ENCODE measurements around the gene HOXD1. TPM values are rescaled to one million over a fixed set of nuclear protein-coding genes. Genes with fewer than 3 reads are reported as not detected.

Gene HOXD1
- total RNA-seq, 1 donor from 2014 or later = not detected

GRCh38 chr2:176151442-176152287 lies 36.8 kb upstream of the HOXD1 start, which contains the start of gene HOXD4:
Gene HOXD4 (plus strand): TSS chr2:176151550. CDS start chr2:176151634, 84 bp downstream.
- no peak for DNase-seq (ENCODE audit: low read depth, low spot score)
- H3K36me3 Mint-ChIP-seq (ENCODE audit: low read depth) = no peaks in the 10 kb centered on the region
- TF ChIP-seq, protein P1, sequence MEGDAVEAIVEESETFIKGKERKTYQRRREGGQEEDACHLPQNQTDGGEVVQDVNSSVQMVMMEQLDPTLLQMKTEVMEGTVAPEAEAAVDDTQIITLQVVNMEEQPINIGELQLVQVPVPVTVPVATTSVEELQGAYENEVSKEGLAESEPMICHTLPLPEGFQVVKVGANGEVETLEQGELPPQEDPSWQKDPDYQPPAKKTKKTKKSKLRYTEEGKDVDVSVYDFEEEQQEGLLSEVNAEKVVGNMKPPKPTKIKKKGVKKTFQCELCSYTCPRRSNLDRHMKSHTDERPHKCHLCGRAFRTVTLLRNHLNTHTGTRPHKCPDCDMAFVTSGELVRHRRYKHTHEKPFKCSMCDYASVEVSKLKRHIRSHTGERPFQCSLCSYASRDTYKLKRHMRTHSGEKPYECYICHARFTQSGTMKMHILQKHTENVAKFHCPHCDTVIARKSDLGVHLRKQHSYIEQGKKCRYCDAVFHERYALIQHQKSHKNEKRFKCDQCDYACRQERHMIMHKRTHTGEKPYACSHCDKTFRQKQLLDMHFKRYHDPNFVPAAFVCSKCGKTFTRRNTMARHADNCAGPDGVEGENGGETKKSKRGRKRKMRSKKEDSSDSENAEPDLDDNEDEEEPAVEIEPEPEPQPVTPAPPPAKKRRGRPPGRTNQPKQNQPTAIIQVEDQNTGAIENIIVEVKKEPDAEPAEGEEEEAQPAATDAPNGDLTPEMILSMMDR (conservative IDR thresholded peaks at IDR 0.05) = no peak
- H3K9me3 Mint-ChIP-seq = no peaks in the 10 kb centered on the region
- H3K27me3 Mint-ChIP-seq (ENCODE audit: low read depth) = peaks cover 99% of the 10 kb centered on the region
- H3K4me1 Mint-ChIP-seq = no peaks in the 10 kb centered on the region
- H3K4me3 Mint-ChIP-seq = no peak within 1 kb of the TSS
- no peak within 1 kb of the TSS for H3K27ac Mint-ChIP-seq (ENCODE audit: unreplicated experiment)

- Mint-ChIP-seq H3K4me3 (no peak overlapping the region), H3K9me3 (no peaks in the 10 kb centered on the region), H3K27me3 (ENCODE audit: low read depth) (peaks cover 99% of the 10 kb centered on the region), H3K27ac (ENCODE audit: unreplicated experiment) (no peak overlapping the region), H3K4me1 (peaks cover 3% of the 10 kb centered on the region), H3K36me3 (ENCODE audit: low read depth) (no peaks in the 10 kb centered on the region)
- TF ChIP-seq, protein P1 (conservative IDR thresholded peaks at IDR 0.05) = no peak
- no peak for DNase-seq (ENCODE audit: low read depth, low spot score)
Observed at GRCh38 chr2:176152350-176153181, 35.9 kb upstream of the HOXD1 start.

DNA sequence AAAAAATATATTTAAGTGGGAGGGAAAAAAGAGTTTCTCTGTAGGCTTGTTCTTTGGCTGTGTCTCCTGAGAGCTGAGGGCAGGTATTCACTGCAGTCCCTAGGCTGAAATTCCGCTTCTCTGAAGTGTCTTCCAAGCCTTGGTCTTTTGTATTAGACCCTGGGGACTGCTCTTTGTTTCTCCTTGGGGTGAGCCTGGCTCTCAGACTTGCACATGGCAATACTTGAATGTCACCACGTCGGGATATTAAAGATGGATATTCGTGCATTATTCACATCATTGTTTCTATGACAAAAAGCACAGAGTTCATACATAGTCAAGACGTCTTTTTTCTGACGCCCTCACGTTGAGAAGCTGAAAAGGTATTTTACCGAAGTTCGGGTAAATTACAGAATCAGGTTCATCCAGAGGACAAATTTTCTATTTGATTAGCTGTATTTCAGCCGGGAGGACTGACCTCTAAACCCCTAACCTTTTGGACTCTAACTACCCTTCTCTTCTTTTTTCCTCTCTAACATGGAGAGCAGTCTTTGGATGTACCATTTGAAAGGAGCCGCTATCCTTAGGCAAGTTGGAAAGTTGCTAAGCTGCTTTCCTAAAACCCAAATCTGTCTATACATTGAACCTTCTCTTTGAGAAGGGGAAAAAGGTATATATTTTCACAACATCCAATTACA lies 33.8 kb upstream of the HOXD1 start:
- H3K4me1 Mint-ChIP-seq = peaks cover 12% of the 10 kb centered on the region
- no peak overlapping the region for H3K4me3 Mint-ChIP-seq
- H3K27ac Mint-ChIP-seq (ENCODE audit: unreplicated experiment) = no peak overlapping the region
- H3K36me3 Mint-ChIP-seq (ENCODE audit: low read depth) = no peaks in the 10 kb centered on the region
- TF ChIP-seq, protein P1 (conservative IDR thresholded peaks at IDR 0.05) = no peak
- no peak for DNase-seq (ENCODE audit: low read depth, low spot score)
- peaks cover 99% of the 10 kb centered on the region for H3K27me3 Mint-ChIP-seq (ENCODE audit: low read depth)
- no peaks in the 10 kb centered on the region for H3K9me3 Mint-ChIP-seq

DNA sequence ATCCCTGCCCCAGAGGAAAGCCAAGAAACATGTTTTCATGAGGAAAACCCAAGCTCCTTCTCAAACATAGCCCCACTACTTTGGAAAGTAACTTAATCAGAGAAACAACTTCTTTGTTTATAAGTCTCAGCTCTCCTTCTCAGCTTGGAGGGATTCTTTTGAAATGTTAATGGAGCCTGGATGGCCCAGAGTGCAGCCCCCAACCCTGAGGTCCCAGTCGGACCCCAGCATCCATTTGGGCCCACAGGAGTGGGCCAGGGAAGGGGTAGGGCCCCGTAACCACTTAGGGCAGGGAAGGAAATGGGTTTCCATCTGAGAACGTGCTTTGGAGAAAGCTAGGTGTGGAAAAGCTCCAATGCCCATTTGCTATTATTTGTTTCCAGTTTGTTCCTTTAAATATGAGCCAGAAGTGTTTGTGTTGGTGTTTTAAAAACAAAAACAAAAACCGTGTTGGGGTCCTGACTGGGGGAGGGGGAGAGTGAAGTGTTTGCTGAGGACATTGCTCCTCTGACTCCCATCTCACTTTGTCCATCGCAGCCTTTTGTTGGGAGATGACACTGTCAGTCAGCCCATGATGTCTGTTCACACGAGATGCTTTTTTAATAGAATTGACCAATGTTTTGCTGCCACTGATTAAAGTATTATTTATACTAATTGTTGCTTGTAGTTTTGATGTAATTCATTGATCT lies 33.0 kb upstream of the HOXD1 start:
- Mint-ChIP-seq H3K27me3 (ENCODE audit: low read depth) (peaks cover 99% of the 10 kb centered on the region), H3K27ac (ENCODE audit: unreplicated experiment) (no peak overlapping the region), H3K4me3 (no peak overlapping the region), H3K9me3 (no peaks in the 10 kb centered on the region), H3K4me1 (peaks cover 12% of the 10 kb centered on the region), H3K36me3 (ENCODE audit: low read depth) (no peaks in the 10 kb centered on the region)
- TF ChIP-seq, protein P1 (conservative IDR thresholded peaks at IDR 0.05) = no peak
- DNase-seq (ENCODE audit: low read depth, low spot score) = no peak
